ENCODE results near the gene TSHZ2. TPM values are rescaled to one million over a fixed set of nuclear protein-coding genes. Genes with fewer than 3 reads are reported as not detected.

The TSHZ2 gene
- total RNA-seq, 1 experiment from 2014 or later: 0.07 TPM

GRCh38 chr20:53304146-53304545 is 332.0 kb downstream of the TSHZ2 start:
- H3K27ac ChIP-seq (ENCODE audit: insufficient read length, low read depth, low read length): no peak overlapping the region
- H3K9ac ChIP-seq (ENCODE audit: extremely low read depth, insufficient read length, low read length): no peak overlapping the region
- no peak overlapping the region for H3K14ac ChIP-seq (ENCODE audit: insufficient read depth, low read length)
- H2BK15ac ChIP-seq (ENCODE audit: low read depth, low read length): no peak overlapping the region
- H2BK5ac ChIP-seq (ENCODE audit: insufficient read length, low read length): no peak overlapping the region
- H3K79me1 ChIP-seq (ENCODE audit: insufficient read depth, low read depth, low read length, poor library complexity, severe bottlenecking): no peaks in the 10 kb centered on the region
- H3K18ac ChIP-seq (ENCODE audit: insufficient read length, low read depth, low read length): no peak overlapping the region
- H3K9me3 ChIP-seq (ENCODE audit: control insufficient read depth, low read depth, low read length): no peaks in the 10 kb centered on the region
- no peaks in the 10 kb centered on the region for H3K23me2 ChIP-seq (ENCODE audit: insufficient read length, low read depth, low read length, poor library complexity, severe bottlenecking)
- WGBS (ENCODE audit: extremely low coverage, insufficient read length, low lambda C conversion rate): no CpG with 5 or more reads among the region's 3 CpGs
- no peak overlapping the region for H4K91ac ChIP-seq (ENCODE audit: insufficient read length, low read depth, low read length)
- H3K79me2 ChIP-seq (ENCODE audit: insufficient read depth, low read length): no peaks in the 10 kb centered on the region
- no peaks in the 10 kb centered on the region for H3K27me3 ChIP-seq (ENCODE audit: insufficient read depth, low read length)
- H3K4ac ChIP-seq (ENCODE audit: low read depth, low read length): no peak overlapping the region
- Mint-ChIP-seq H3K27ac (no peak overlapping the region; a peak in 1 of 7 replicates), H3K4me1 (no peaks in the 10 kb centered on the region; a peak in 1 of 4 replicates), H3K27me3 (ENCODE audit: low read depth) (no peaks in the 10 kb centered on the region; the same call in 1 of the 2 replicates), H3K9me3 (no peaks in the 10 kb centered on the region), H3K4me3 (no peak overlapping the region), H3K36me3 (ENCODE audit: insufficient read depth in 1 of 3, low read depth in 3 of 3) (no peaks in the 10 kb centered on the region)
- H4K8ac ChIP-seq (replicated peaks; ENCODE audit: insufficient read length, low read depth, low read length): no peak overlapping the region
- H3K56ac ChIP-seq (ENCODE audit: insufficient read length, low read depth, low read length): no peak overlapping the region
- H2BK20ac ChIP-seq (ENCODE audit: low read depth, low read length, poor library complexity, severe bottlenecking): no peak overlapping the region
- no peak overlapping the region for H3T11ph ChIP-seq (ENCODE audit: low read length)
- no peak overlapping the region for H3K23ac ChIP-seq (ENCODE audit: insufficient read length, low read depth, low read length)
- no peak for TF ChIP-seq CTCF (conservative IDR thresholded peaks at IDR 0.05)
- H2AFZ ChIP-seq (ENCODE audit: low read length): no peak overlapping the region
- H3K4me2 ChIP-seq (ENCODE audit: insufficient read depth, insufficient read length, low read length): no peak overlapping the region
- H4K20me1 ChIP-seq (ENCODE audit: control insufficient read depth, insufficient read depth, insufficient read length): no peaks in the 10 kb centered on the region
- no peak overlapping the region for H2AK5ac ChIP-seq (ENCODE audit: insufficient read length, low read length)
- H2BK12ac ChIP-seq (ENCODE audit: insufficient read length, low read depth, low read length): no peak overlapping the region
- H2BK120ac ChIP-seq (ENCODE audit: low read depth, low read length, poor library complexity, severe bottlenecking): no peak overlapping the region
- H4K5ac ChIP-seq (ENCODE audit: insufficient read length, low read depth, low read length): no peak overlapping the region
- no peak for DNase-seq
- no peaks in the 10 kb centered on the region for H3K4me1 ChIP-seq (ENCODE audit: insufficient read depth, low read length)

Data from H9 (cell line).